Fibroblast of skin of left biceps (primary cell): Measurements from ENCODE around the gene MKRN2.
"Not testable (repeated sequence)": the region's sequence is repeated elsewhere in the genome, so short reads cannot be mapped to it uniquely, and the experiment has no call there.

Source experiments
- DNase-seq, 2 experiments: peaks; one replicate each; pipeline ENCODE4 v3.0.0-alpha.2; 2013; ENCODE audit warnings: low read depth in 2 of 2

The MKRN2 gene

GRCh38 chr3:12630843-12631242 is 74.0 kb downstream of the MKRN2 start:
- DNase-seq, result not testable (repeated sequence)

GRCh38 chr3:12632523-12632922 is 75.6 kb downstream of the MKRN2 start:
- DNase-seq, result no peak

- DNase-seq, result no peak
Measured at GRCh38 chr3:12633108-12633507, 76.2 kb downstream of the MKRN2 start.
